CD8-positive, alpha-beta memory T cell (primary cell): ENCODE results near the gene EDN1. TPM values are rescaled to one million over a fixed set of nuclear protein-coding genes. Genes with fewer than 3 reads are reported as not detected.

Source experiments
- CTCF ChIA-PET: fragments of 350-600 bp; sonication (Branson Sonifier 250); formaldehyde crosslinking; loops from one replicate; lab custom pipeline; 2021; ENCODE audit warnings: antibody characterized with exemption; lab: Charles Lee
- POLR2A ChIA-PET: fragments of 350-600 bp; sonication (Branson Sonifier 250); formaldehyde crosslinking; loops from one replicate; lab custom pipeline; 2021; ENCODE audit warnings: antibody characterized with exemption; lab: Charles Lee
- DNase-seq, 5 donors: peaks; one replicate each; pipeline versions ENCODE4 v3.0.0 to v3.0.0-alpha.2; 2020 to 2022; ENCODE audit warnings: mixed read lengths in 1 of 5
- H3K27ac ChIP-seq: one replicate; pipeline ENCODE4 v1.7.0; 2013; ENCODE audit warnings: low read depth, mild to moderate bottlenecking, low read length, moderate library complexity
- H3K27me3 ChIP-seq: 2 replicates; pipeline ENCODE4 v1.7.0; 2013; ENCODE audit warnings: low read length, mild to moderate bottlenecking; ENCODE audit not compliant: insufficient read depth, poor library complexity, severe bottlenecking
- H3K36me3 ChIP-seq: 2 replicates; pipeline ENCODE4 v1.7.0; 2013; ENCODE audit warnings: mild to moderate bottlenecking, low read length, moderate library complexity; ENCODE audit not compliant: insufficient read depth
- H3K4me1 ChIP-seq: 2 replicates; pipeline ENCODE4 v1.7.0; 2013; ENCODE audit warnings: mild to moderate bottlenecking, low read length, moderate library complexity; ENCODE audit not compliant: insufficient read depth
- H3K4me3 ChIP-seq: 2 replicates; pipeline ENCODE4 v1.7.0; 2013; ENCODE audit warnings: mild to moderate bottlenecking, low read length
- H3K9me3 ChIP-seq: 2 replicates; pipeline ENCODE4 v1.7.0; 2013; ENCODE audit warnings: mild to moderate bottlenecking, low read length
- H3K27ac Mint-ChIP-seq, 8 donors: one replicate each; pipeline ENCODE4 v1.8.0; 2020 to 2021; ENCODE audit warnings: mixed read lengths in 8 of 8, mild to moderate bottlenecking in 6 of 8, inconsistent platforms in 3 of 8, moderate library complexity in 3 of 8
- H3K27me3 Mint-ChIP-seq, 2 donors: one replicate each; pipeline ENCODE4 v1.8.0; 2020 to 2021; ENCODE audit warnings: mixed read lengths in 2 of 2, mild to moderate bottlenecking in 1 of 2, moderate library complexity in 1 of 2
- H3K36me3 Mint-ChIP-seq, 3 donors: one replicate each; pipeline ENCODE4 v1.8.0; 2020 to 2021; ENCODE audit warnings: mixed read lengths in 3 of 3, inconsistent platforms in 1 of 3, mild to moderate bottlenecking in 1 of 3
- H3K4me1 Mint-ChIP-seq, 3 donors: one replicate each; pipeline ENCODE4 v1.8.0; 2020 to 2021; ENCODE audit warnings: mixed read lengths in 3 of 3, inconsistent platforms in 1 of 3, mild to moderate bottlenecking in 1 of 3
- H3K4me3 Mint-ChIP-seq, 7 donors: one replicate each; pipeline ENCODE4 v1.8.0; 2020 to 2021; ENCODE audit warnings: mixed read lengths in 7 of 7, mild to moderate bottlenecking in 6 of 7, moderate library complexity in 4 of 7, inconsistent platforms in 2 of 7
- H3K9me3 Mint-ChIP-seq, 5 donors: one replicate each; pipeline ENCODE4 v1.8.0; 2020 to 2022; ENCODE audit warnings: mixed read lengths in 5 of 5, mild to moderate bottlenecking in 3 of 5, moderate library complexity in 2 of 5, inconsistent platforms in 1 of 5
- polyA plus RNA-seq: library from polyadenylated mRNA; unstranded; fragments of 300-500 nt; fragmentation: Illumina TruSeq; gene quantifications from one replicate; pipeline ENCODE4 v1.2.3, GENCODE V29; 2021
- total RNA-seq, 2 experiments: library from RNA; stranded (reverse); gene quantifications; one replicate each; pipeline ENCODE4 v1.2.3, GENCODE V29; 2021

The EDN1 gene
- total and polyA plus RNA-seq, 3 experiments from 2014 or later: 0.11 TPM; not detected in 2

DNA sequence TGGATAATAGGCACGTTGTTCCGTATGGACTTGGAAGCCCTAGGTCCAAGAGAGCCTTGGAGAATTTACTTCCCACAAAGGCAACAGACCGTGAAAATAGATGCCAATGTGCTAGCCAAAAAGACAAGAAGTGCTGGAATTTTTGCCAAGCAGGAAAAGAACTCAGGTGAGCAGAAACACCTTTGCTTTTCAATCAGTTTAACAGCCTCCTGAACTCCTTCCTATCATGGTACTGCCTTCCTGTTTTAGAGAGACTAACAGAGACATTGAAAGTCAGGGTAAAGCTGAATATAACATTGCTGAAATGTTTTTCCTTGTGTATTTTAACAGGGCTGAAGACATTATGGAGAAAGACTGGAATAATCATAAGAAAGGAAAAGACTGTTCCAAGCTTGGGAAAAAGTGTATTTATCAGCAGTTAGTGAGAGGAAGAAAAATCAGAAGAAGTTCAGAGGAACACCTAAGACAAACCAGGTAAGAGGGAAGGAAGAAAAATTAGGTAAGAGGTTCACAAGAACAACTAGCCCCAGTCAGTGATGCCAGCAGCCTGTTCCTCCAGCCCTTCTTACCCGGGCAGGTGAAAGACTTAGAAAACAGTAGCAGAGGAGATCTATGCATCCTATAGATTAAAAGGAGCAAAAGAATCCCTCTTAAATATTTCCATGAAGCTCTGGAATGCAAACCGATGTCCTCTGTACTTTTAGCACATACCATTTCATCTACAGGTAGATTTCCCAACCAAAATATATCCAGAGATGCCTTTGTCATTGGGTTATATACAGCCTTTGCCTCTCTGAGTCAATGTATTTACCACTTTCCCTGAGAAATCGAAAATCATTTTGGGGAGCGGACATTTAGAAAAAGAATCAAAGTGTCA is 4.0 kb downstream of the EDN1 start:
- POLR2A ChIA-PET: no interaction called here
- peaks cover 13 to 17% (median 16%) of the 10 kb centered on the region in 3 donors for H3K4me1 Mint-ChIP-seq
- H3K27me3 Mint-ChIP-seq: peaks cover 37 to 49% of the 10 kb centered on the region in 2 donors

GRCh38 chr6:12294851-12295536 is 4.8 kb downstream of the EDN1 start:
- no peaks in the 10 kb centered on the region for H3K9me3 ChIP-seq
- ChIA-PET POLR2A (no interaction called here), CTCF (no interaction called here)
- no peaks in the 10 kb centered on the region for H3K9me3 Mint-ChIP-seq
- H3K27ac Mint-ChIP-seq: no peak overlapping the region
- DNase-seq: no peak
- H3K4me3 ChIP-seq: no peak overlapping the region
- no peaks in the 10 kb centered on the region for H3K4me1 ChIP-seq
- no peaks in the 10 kb centered on the region for H3K36me3 ChIP-seq
- no peak overlapping the region for H3K4me3 Mint-ChIP-seq
- H3K27ac ChIP-seq: no peak overlapping the region
- peaks cover 30 to 41% of the 10 kb centered on the region in 2 donors for H3K27me3 Mint-ChIP-seq
- peaks cover 5 to 9% (median 8%) of the 10 kb centered on the region in 3 donors for H3K4me1 Mint-ChIP-seq
- peaks cover 7% of the 10 kb centered on the region for H3K27me3 ChIP-seq
- no peaks in the 10 kb centered on the region for H3K36me3 Mint-ChIP-seq

More for the DNA sequence above, 4.0 kb downstream of the EDN1 start:
- Histone ChIP-seq H3K27ac (no peak overlapping the region), H3K4me1 (no peaks in the 10 kb centered on the region), H3K27me3 (peaks cover 12% of the 10 kb centered on the region), H3K36me3 (no peaks in the 10 kb centered on the region), H3K9me3 (no peaks in the 10 kb centered on the region), H3K4me3 (no peak overlapping the region)
- no peak for DNase-seq
- Mint-ChIP-seq H3K36me3 (no peaks in the 10 kb centered on the region), H3K4me3 (no peak overlapping the region), H3K9me3 (no peaks in the 10 kb centered on the region), H3K27ac (no peak overlapping the region)
- CTCF ChIA-PET: no interaction called here

DNA sequence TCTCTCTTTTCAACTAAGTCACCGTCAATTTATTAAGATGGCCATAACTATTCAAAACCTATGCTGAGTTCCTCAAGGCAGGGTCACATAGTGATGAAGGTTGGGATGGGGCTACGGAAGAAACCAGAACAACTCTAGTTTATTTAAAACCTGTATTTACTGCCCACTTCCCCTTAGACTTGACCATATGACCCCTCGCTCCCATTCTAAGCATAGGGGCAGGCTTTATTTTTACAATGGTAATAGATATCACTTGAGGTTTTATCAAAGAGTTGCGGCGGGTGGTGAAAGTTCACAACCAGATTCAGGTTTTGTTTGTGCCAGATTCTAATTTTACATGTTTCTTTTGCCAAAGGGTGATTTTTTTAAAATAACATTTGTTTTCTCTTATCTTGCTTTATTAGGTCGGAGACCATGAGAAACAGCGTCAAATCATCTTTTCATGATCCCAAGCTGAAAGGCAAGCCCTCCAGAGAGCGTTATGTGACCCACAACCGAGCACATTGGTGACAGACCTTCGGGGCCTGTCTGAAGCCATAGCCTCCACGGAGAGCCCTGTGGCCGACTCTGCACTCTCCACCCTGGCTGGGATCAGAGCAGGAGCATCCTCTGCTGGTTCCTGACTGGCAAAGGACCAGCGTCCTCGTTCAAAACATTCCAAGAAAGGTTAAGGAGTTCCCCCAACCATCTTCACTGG is 5.5 kb downstream of the EDN1 start:
- H3K4me3 Mint-ChIP-seq: no peak overlapping the region
- H3K9me3 ChIP-seq: no peaks in the 10 kb centered on the region
- H3K27me3 Mint-ChIP-seq: peaks cover 30 to 38% of the 10 kb centered on the region in 2 donors
- POLR2A ChIA-PET: no interaction called here
- CTCF ChIA-PET: no interaction called here
- H3K4me3 ChIP-seq: no peak overlapping the region
- peaks cover 7% of the 10 kb centered on the region for H3K27me3 ChIP-seq
- H3K27ac ChIP-seq: no peak overlapping the region
- no peaks in the 10 kb centered on the region for H3K36me3 Mint-ChIP-seq
- H3K4me1 ChIP-seq: no peaks in the 10 kb centered on the region
- no peaks in the 10 kb centered on the region for H3K9me3 Mint-ChIP-seq
- no peak overlapping the region for H3K27ac Mint-ChIP-seq
- peaks cover 0 to 2% (median 1%) of the 10 kb centered on the region in 3 donors for H3K4me1 Mint-ChIP-seq
- DNase-seq: no peak
- H3K36me3 ChIP-seq: no peaks in the 10 kb centered on the region

GRCh38 chr6:12296255-12296573 is 6.1 kb downstream of the EDN1 start:
- H3K9me3 ChIP-seq: no peaks in the 10 kb centered on the region
- H3K4me3 ChIP-seq: no peak overlapping the region
- ChIA-PET POLR2A (no interaction called here), CTCF (no interaction called here)
- Mint-ChIP-seq H3K27ac (no peak overlapping the region), H3K4me3 (no peak overlapping the region), H3K4me1 (no peaks in the 10 kb centered on the region), H3K9me3 (no peaks in the 10 kb centered on the region), H3K36me3 (no peaks in the 10 kb centered on the region), H3K27me3 (peaks cover 30 to 35% of the 10 kb centered on the region in 2 donors)
- H3K27ac ChIP-seq: no peak overlapping the region
- no peaks in the 10 kb centered on the region for H3K4me1 ChIP-seq
- no peak for DNase-seq
- peaks cover 7% of the 10 kb centered on the region for H3K27me3 ChIP-seq
- no peaks in the 10 kb centered on the region for H3K36me3 ChIP-seq

DNA sequence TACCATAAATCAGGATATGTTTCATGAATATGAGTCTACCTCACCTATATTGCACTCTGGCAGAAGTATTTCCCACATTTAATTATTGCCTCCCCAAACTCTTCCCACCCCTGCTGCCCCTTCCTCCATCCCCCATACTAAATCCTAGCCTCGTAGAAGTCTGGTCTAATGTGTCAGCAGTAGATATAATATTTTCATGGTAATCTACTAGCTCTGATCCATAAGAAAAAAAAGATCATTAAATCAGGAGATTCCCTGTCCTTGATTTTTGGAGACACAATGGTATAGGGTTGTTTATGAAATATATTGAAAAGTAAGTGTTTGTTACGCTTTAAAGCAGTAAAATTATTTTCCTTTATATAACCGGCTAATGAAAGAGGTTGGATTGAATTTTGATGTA is 6.4 kb downstream of the EDN1 start:
- POLR2A ChIA-PET: no interaction called here
- H3K4me1 ChIP-seq: no peaks in the 10 kb centered on the region
- CTCF ChIA-PET: no interaction called here
- peaks cover 28 to 31% of the 10 kb centered on the region in 2 donors for H3K27me3 Mint-ChIP-seq
- H3K4me1 Mint-ChIP-seq: no peaks in the 10 kb centered on the region
- H3K27ac Mint-ChIP-seq: no peak overlapping the region
- H3K9me3 Mint-ChIP-seq: no peaks in the 10 kb centered on the region
- no peak for DNase-seq
- no peaks in the 10 kb centered on the region for H3K9me3 ChIP-seq
- H3K4me3 Mint-ChIP-seq: no peak overlapping the region
- H3K36me3 ChIP-seq: no peaks in the 10 kb centered on the region
- H3K36me3 Mint-ChIP-seq: no peaks in the 10 kb centered on the region
- peaks cover 3% of the 10 kb centered on the region for H3K27me3 ChIP-seq
- no peak overlapping the region for H3K27ac ChIP-seq
- H3K4me3 ChIP-seq: no peak overlapping the region

GRCh38 chr6:12297363-12298016 is 7.3 kb downstream of the EDN1 start:
- Mint-ChIP-seq H3K27me3 (peaks cover 19 to 23% of the 10 kb centered on the region in 2 donors), H3K4me1 (no peaks in the 10 kb centered on the region), H3K27ac (no peak overlapping the region), H3K9me3 (no peaks in the 10 kb centered on the region), H3K4me3 (no peak overlapping the region), H3K36me3 (no peaks in the 10 kb centered on the region)
- ChIA-PET CTCF (interaction anchor here (2.1 kb wide), 1 partner anchor 13 kb away, joined by 5 read pairs; no protein-coding TSS in a partner anchor), POLR2A (no interaction called here)
- Histone ChIP-seq H3K36me3 (no peaks in the 10 kb centered on the region), H3K27me3 (no peaks in the 10 kb centered on the region), H3K4me1 (no peaks in the 10 kb centered on the region), H3K4me3 (no peak overlapping the region), H3K27ac (no peak overlapping the region), H3K9me3 (no peaks in the 10 kb centered on the region)
- DNase-seq: no peak

GRCh38 chr6:12298017-12298978 is 8.1 kb downstream of the EDN1 start:
- H3K36me3 Mint-ChIP-seq: no peaks in the 10 kb centered on the region
- H3K4me3 Mint-ChIP-seq: no peak overlapping the region
- Histone ChIP-seq H3K36me3 (no peaks in the 10 kb centered on the region), H3K27ac (no peak overlapping the region), H3K9me3 (no peaks in the 10 kb centered on the region), H3K27me3 (no peaks in the 10 kb centered on the region), H3K4me3 (no peak overlapping the region), H3K4me1 (no peaks in the 10 kb centered on the region)
- no peaks in the 10 kb centered on the region for H3K4me1 Mint-ChIP-seq
- no peaks in the 10 kb centered on the region for H3K9me3 Mint-ChIP-seq
- peaks cover 11 to 18% of the 10 kb centered on the region in 2 donors for H3K27me3 Mint-ChIP-seq
- no peak overlapping the region for H3K27ac Mint-ChIP-seq
- DNase-seq: no peak
- POLR2A ChIA-PET: no interaction called here
- CTCF ChIA-PET: interaction anchor here (2.1 to 3.3 kb wide), 2 partner anchors 8 to 12 kb away, joined by 5 to 14 read pairs; partner anchors contain the start of gene EDN1
